GM20000 (cell line): ENCODE results near the gene NHLRC3.
"Not testable (repeated sequence)": the region's sequence is repeated elsewhere in the genome, so short reads cannot be mapped to it uniquely, and the experiment has no call there.

Source experiments
- DNase-seq: peaks from one replicate; pipeline ENCODE4 v3.0.0; 2012; ENCODE audit warnings: low spot score
- TF ChIP-seq, protein P1 (sequence below): IDR thresholded peaks from 2 replicates; pipeline ENCODE4 v1.5.1; 2012; ENCODE audit warnings: mild to moderate bottlenecking, control low read depth; ENCODE audit errors: extremely low read depth, missing control alignments

The NHLRC3 gene, protein sequence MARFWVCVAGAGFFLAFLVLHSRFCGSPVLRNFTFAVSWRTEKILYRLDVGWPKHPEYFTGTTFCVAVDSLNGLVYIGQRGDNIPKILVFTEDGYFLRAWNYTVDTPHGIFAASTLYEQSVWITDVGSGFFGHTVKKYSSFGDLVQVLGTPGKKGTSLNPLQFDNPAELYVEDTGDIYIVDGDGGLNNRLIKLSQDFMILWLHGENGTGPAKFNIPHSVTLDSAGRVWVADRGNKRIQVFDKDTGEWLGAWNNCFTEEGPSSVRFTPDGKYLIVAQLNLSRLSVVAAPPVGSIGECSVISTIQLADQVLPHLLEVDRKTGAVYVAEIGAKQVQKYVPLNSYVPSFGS

DNA sequence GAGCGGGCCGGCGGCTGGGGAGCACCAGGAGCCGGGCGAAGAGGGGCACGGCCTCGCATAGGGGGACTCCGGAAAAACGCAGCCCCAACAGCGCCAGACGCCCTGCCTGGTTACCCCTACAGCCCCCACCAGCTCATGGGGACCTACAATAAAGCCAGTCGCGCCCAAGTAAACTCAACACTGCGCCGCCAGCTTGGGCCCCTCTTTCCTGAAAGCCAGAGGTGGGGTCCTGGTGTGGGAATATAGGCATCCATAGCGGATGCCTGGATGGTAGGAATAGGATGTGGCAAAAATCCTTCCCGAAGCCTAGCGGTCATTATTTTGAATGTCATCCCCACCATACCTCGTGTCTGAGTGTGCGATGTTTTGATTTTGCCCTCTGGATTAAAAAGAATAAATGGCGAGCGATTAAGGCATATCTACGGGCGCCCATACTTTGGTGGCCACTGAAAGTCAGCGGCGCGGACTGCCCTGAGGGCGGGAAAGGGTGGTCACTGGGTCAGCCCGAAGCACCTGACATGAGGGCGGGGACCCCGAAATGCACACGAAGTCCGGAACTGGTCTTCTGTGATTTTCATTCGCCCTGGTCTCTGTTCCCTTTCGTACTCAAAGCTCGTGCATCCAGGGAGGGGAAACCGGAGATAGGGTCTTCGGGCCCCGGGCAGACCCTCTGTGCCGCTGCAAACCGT is at the start of gene NHLRC3, which contains the start of gene PROSER1:
NHLRC3 (plus strand) TSS at position 577 of the 689 bp plus-strand sequence. CDS start 184 bp downstream, outside the sequence.
PROSER1 (minus strand) TSS at position 210 of the 689 bp plus-strand sequence. CDS start 847 bp downstream, outside the sequence.
- DNase-seq = peak; percentile 85
- TF ChIP-seq, protein P1, sequence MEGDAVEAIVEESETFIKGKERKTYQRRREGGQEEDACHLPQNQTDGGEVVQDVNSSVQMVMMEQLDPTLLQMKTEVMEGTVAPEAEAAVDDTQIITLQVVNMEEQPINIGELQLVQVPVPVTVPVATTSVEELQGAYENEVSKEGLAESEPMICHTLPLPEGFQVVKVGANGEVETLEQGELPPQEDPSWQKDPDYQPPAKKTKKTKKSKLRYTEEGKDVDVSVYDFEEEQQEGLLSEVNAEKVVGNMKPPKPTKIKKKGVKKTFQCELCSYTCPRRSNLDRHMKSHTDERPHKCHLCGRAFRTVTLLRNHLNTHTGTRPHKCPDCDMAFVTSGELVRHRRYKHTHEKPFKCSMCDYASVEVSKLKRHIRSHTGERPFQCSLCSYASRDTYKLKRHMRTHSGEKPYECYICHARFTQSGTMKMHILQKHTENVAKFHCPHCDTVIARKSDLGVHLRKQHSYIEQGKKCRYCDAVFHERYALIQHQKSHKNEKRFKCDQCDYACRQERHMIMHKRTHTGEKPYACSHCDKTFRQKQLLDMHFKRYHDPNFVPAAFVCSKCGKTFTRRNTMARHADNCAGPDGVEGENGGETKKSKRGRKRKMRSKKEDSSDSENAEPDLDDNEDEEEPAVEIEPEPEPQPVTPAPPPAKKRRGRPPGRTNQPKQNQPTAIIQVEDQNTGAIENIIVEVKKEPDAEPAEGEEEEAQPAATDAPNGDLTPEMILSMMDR = no peak

DNA sequence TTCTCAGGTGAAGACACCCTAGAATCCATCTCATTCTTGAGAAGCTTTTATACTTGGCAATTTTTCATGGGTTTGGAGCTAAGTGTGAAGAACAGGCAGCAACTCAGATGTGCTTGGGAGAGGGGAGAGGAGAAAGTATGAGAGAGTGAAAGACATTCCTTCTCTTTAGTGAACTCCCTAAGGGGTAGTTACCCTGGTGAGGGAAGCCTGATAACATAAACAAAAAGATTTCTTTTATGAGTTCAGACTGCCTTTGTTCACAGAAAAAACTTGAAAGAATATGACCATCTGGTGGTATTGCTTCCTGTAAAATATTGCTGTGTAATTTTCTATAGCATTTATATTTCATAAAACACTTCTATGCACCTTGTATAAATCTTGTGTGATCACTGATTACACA is 47.6 kb upstream of the NHLRC3 start, which contains the start of gene STOML3:
STOML3 (minus strand) TSS at position 139 of the 400 bp plus-strand sequence; CDS start at position 29, 110 bp downstream.
- DNase-seq = no peak
- TF ChIP-seq, protein P1 = no peak

DNA sequence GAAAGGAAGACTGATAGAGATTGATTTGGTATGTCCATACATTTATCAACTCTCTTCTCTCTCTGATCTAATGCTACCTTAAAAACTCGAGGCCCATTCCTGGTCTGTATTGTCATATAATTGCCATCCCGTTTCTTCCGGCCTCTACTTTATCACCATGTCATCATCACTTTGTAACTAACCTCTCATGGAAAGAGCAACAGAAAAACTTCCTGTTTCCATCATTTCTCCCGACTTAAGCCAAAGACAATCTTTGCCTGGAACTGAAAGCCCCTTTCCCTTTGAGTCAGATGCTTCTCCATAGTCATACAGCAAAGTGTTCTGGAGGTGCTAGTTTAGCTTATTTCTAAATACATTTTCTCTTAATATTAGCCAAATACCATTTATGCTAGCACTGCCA is 44.9 kb upstream of the NHLRC3 start:
- no peak for DNase-seq
- TF ChIP-seq, protein P1 = no peak

DNA sequence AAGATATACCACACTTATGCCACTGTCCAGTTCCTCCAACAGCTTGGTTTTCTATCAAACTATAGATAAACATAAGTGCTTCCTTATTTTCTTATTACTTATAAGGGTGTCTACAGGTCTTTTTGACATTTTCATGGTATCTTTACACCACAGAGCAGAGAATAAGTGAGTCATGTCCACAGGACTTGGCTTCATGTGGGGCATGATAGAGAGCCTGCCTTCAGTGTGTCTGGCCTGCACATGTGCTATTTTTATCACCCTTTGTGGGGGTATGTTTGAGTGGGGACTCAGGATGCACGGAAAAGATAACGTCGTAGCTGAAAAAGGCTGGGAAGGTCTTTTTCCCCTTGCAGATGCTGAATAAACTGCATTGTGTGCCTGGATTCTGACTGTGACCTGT is 39.5 kb upstream of the NHLRC3 start:
- DNase-seq = no peak
- TF ChIP-seq, protein P1 = no peak

DNA sequence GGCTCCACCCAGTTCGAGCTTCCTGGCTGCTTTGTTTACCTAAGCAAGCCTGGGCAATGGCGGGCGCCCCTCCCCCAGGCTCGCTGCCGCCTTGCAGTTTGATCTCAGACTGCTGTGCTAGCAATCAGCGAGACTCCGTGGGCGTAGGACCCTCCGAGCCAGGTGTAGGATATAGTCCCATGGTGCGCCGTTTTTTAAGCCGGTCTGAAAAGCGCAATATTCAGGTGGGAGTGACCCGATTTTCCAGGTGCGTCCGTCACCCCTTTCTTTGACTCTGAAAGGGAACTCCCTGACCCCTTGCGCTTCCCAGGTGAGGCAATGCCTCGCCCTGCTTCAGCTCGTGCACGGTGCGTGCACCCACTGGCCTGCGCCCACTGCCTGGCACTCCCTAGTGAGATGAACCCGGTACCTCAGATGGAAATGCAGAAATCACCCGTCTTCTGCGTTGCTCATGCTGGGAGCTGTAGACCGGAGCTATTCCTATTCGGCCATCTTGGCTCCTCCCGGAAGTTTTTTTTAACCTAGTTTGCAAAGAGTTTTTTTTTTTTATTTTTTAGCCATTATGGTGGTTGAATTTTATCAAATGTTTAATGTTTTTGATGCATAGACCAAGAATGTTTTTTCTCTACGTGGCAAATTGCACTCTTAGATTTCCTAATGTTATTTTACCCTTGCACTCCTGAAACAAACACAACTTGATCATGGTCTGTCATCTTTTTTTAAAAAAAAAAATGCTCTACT is 31.7 kb upstream of the NHLRC3 start:
- not testable (repeated sequence) for DNase-seq

DNA sequence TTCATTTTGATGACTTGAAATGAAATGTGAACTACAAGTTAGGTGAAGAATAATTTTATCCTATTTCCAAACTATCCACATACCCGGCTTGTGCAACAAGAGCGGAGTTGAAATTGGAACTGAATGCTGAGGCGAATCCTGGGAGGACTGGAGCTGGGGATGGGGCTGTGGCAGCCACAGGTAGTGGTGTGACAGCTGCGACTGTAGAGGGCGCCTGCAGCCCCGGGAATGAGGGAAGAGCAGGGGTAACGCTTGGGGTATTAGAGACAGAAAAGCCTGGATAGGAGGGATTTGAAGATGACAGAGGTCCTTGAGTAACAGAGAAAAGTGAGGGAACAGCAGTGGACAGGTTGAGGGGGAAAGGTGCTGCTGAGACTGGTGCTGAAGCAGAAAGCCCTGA is 25.6 kb upstream of the NHLRC3 start:
- no peak for DNase-seq
- TF ChIP-seq, protein P1 = no peak

DNA sequence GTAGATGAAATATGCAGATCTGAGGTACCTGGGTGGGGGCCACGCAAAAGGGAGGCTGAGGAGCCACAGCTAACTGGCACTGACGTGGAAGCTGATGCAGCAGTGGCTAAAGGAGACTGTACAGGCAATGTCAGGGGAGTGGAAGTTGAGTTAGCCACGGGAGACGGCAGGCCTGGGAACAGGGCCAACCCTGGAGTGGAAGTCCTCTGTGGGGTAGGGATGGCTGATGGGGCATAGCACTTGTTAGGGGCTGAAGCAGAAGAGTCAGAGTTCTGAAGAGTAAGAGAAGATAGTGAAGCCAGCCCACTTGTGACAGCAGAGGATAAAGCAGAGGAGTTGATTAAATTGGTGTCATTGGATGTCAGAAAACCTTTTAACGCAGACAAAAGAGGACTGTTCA is 24.8 kb upstream of the NHLRC3 start:
- TF ChIP-seq, protein P1 = no peak

More for the DNA sequence above, 24.8 kb upstream of the NHLRC3 start:
- DNase-seq = no peak
